Measurements from ENCODE around the gene SERPIND1. TPM values are rescaled to one million over a fixed set of nuclear protein-coding genes. Genes with fewer than 3 reads are reported as not detected.

SERPIND1 gene
- total RNA-seq, 2 donors from 2014 or later = not detected

GRCh38 chr22:20781272-20781990 is 7.5 kb downstream of the SERPIND1 start:
- WGBS = 70% methylated on average over 11 of the region's 11 CpGs
- Histone ChIP-seq H3K36me3 (no peaks in the 10 kb centered on the region), H3K4me1 (replicated peaks) (no peaks in the 10 kb centered on the region), H3K9me3 (no peaks in the 10 kb centered on the region), H3K27me3 (replicated peaks; ENCODE audit: insufficient read depth) (no peaks in the 10 kb centered on the region), H3K4me3 (no peak overlapping the region), H3K27ac (no peak overlapping the region)
- no peak for DNase-seq (ENCODE audit: low spot score)
- TF ChIP-seq, protein P1, sequence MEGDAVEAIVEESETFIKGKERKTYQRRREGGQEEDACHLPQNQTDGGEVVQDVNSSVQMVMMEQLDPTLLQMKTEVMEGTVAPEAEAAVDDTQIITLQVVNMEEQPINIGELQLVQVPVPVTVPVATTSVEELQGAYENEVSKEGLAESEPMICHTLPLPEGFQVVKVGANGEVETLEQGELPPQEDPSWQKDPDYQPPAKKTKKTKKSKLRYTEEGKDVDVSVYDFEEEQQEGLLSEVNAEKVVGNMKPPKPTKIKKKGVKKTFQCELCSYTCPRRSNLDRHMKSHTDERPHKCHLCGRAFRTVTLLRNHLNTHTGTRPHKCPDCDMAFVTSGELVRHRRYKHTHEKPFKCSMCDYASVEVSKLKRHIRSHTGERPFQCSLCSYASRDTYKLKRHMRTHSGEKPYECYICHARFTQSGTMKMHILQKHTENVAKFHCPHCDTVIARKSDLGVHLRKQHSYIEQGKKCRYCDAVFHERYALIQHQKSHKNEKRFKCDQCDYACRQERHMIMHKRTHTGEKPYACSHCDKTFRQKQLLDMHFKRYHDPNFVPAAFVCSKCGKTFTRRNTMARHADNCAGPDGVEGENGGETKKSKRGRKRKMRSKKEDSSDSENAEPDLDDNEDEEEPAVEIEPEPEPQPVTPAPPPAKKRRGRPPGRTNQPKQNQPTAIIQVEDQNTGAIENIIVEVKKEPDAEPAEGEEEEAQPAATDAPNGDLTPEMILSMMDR (IDR thresholded peaks at IDR 0.05) = no peak
- no peak for TF ChIP-seq POLR2AphosphoS5 (IDR thresholded peaks at IDR 0.05)
- no peak for TF ChIP-seq POLR2A (IDR thresholded peaks at IDR 0.05)
- intact Hi-C loops (cut with DNase I) = no loop called here

- H3K9me3 ChIP-seq = no peaks in the 10 kb centered on the region
- no peak overlapping the region for H3K27ac ChIP-seq
- intact Hi-C loops (cut with DNase I) = no loop called here
- DNase-seq (ENCODE audit: low spot score) = no peak
- 89% methylated on average over 4 of the region's 4 CpGs for WGBS
- H3K36me3 ChIP-seq = no peaks in the 10 kb centered on the region
- H3K4me3 ChIP-seq = no peak overlapping the region
- no peaks in the 10 kb centered on the region for H3K27me3 ChIP-seq (replicated peaks; ENCODE audit: insufficient read depth)
- H3K4me1 ChIP-seq (replicated peaks) = no peaks in the 10 kb centered on the region
- TF ChIP-seq POLR2A (IDR thresholded peaks at IDR 0.05) (no peak), POLR2AphosphoS5 (IDR thresholded peaks at IDR 0.05) (no peak)
- TF ChIP-seq, protein P1 (IDR thresholded peaks at IDR 0.05) = no peak
These were observed 8.2 kb downstream of the SERPIND1 start for GRCh38 chr22:20782083-20782482.

DNA sequence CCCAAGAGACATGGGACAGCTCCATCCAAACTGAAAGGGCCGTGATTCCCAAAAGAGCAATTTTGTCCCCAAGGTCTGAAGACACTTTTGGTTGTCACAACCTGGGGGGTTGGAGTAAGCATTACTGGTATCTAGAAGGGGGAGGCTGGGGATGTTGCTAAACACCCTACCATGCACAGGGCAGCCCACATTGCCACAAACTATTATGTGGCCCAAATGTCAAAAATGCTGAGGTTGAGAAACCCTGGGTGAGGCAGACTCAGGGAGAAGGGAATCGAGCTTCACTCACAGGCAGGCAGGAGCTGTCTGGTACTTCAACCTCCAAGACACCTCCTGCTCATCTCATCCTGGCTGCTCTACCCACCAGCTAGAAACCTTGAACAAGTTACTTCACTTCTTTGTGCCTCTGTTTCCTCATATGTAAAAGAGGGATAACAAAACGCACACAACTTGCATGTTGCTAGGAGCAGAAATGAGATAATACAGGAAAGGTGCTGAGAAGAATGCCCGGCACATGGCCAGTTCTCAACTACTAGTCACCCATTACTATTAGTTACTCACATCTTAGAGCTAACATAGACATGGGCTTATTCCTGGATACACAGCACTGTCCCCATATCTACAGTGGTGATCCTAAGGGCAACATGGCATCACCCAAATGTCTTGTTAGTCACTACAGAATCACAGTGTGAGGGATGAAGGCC is 8.8 kb downstream of the SERPIND1 start:
- Histone ChIP-seq H3K27me3 (replicated peaks; ENCODE audit: insufficient read depth) (no peaks in the 10 kb centered on the region), H3K36me3 (peaks cover 0 to 1% of the 10 kb centered on the region in 2 donors), H3K27ac (no peak overlapping the region), H3K4me1 (replicated peaks) (no peaks in the 10 kb centered on the region), H3K4me3 (no peak overlapping the region), H3K9me3 (no peaks in the 10 kb centered on the region)
- DNase-seq (ENCODE audit: low spot score) = no peak
- intact Hi-C loops (cut with DNase I) = no loop called here
- TF ChIP-seq POLR2A (IDR thresholded peaks at IDR 0.05) (no peak), POLR2AphosphoS5 (IDR thresholded peaks at IDR 0.05) (no peak)
- TF ChIP-seq, protein P1 (IDR thresholded peaks at IDR 0.05) = no peak
- 94% methylated on average over 4 of the region's 4 CpGs for WGBS

DNA sequence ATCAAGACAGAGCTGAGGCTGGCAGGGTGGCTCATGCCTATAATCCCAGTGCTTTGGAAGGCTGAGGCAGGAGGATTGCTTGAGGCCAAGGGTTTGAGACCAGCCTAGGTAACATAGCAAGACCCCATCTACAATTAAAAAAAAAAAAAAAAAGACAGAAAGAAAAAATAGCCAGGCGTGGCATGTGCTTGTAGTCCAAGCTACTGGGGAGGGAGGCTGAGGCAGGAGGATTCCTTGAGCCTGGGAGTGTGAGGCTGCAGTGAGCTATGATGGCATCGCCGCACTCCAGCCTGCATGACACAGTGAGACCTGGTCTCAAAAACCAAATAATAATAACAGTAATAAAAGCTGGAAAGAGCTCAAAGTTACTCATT is 9.4 kb downstream of the SERPIND1 start:
- intact Hi-C loops (cut with DNase I) = no loop called here
- TF ChIP-seq POLR2AphosphoS5 (IDR thresholded peaks at IDR 0.05) = no peak
- TF ChIP-seq, protein P1 (IDR thresholded peaks at IDR 0.05) = no peak
- TF ChIP-seq POLR2A (IDR thresholded peaks at IDR 0.05) = no peak
- H3K4me3 ChIP-seq = no peak overlapping the region
- no peaks in the 10 kb centered on the region for H3K27me3 ChIP-seq (replicated peaks; ENCODE audit: insufficient read depth)
- H3K36me3 ChIP-seq = peaks cover 0 to 4% of the 10 kb centered on the region in 2 donors
- no peak overlapping the region for H3K27ac ChIP-seq
- H3K4me1 ChIP-seq (replicated peaks) = no peaks in the 10 kb centered on the region
- no peak for DNase-seq (ENCODE audit: low spot score)
- WGBS = 94% methylated on average over 3 of the region's 3 CpGs
- H3K9me3 ChIP-seq = no peaks in the 10 kb centered on the region

Data from prostate gland (tissue), 2 donors.